Measurements from ENCODE around the gene LRMDA. TPM values are rescaled to one million over a fixed set of nuclear protein-coding genes. Genes with fewer than 3 reads are reported as not detected.

LRMDA gene
- total and polyA plus RNA-seq, 12 donors, result 30.7 to 132 (median 78.1) TPM

DNA sequence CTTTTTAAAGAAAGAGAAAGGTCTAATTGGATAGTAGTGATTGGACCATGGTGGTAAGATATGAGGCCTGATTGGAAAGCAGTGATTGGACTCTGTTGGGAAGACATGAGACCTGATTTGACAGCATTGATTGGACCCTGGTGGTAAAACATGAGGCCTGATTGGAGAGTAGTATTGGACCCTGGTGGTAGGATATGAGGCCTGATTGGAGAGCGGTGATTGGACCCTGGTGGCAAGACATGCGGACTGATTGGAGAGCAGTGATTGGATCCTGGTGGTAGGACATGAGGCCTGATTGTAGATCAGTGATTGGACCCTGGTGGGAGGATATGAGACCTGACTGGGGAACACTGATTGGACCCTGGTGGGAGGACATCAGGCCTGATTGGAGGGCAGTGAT lies 444.3 kb downstream of the LRMDA start:
- TF ChIP-seq, protein P1, sequence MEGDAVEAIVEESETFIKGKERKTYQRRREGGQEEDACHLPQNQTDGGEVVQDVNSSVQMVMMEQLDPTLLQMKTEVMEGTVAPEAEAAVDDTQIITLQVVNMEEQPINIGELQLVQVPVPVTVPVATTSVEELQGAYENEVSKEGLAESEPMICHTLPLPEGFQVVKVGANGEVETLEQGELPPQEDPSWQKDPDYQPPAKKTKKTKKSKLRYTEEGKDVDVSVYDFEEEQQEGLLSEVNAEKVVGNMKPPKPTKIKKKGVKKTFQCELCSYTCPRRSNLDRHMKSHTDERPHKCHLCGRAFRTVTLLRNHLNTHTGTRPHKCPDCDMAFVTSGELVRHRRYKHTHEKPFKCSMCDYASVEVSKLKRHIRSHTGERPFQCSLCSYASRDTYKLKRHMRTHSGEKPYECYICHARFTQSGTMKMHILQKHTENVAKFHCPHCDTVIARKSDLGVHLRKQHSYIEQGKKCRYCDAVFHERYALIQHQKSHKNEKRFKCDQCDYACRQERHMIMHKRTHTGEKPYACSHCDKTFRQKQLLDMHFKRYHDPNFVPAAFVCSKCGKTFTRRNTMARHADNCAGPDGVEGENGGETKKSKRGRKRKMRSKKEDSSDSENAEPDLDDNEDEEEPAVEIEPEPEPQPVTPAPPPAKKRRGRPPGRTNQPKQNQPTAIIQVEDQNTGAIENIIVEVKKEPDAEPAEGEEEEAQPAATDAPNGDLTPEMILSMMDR (IDR thresholded peaks at IDR 0.05), result no peak
- no peak for TF ChIP-seq POLR2A (IDR thresholded peaks at IDR 0.05)
- Histone ChIP-seq H3K27me3 (no peaks in the 10 kb centered on the region), H3K36me3 (replicated peaks in 1 of 2) (no peaks in the 10 kb centered on the region), H3K4me3 (no peak overlapping the region), H3K27ac (no peak overlapping the region), H3K9me3 (replicated peaks in 1 of 3) (no peaks in the 10 kb centered on the region), H3K4me1 (replicated peaks in 1 of 2) (peaks cover 0 to 3% of the 10 kb centered on the region in 2 donors)
- intact Hi-C loops (cut with DNase I), result no loop called here
- no peak for DNase-seq
- WGBS, 4 donors, result 94 to 98% (median 97%) methylated on average over 2 of the region's 2 CpGs

DNA sequence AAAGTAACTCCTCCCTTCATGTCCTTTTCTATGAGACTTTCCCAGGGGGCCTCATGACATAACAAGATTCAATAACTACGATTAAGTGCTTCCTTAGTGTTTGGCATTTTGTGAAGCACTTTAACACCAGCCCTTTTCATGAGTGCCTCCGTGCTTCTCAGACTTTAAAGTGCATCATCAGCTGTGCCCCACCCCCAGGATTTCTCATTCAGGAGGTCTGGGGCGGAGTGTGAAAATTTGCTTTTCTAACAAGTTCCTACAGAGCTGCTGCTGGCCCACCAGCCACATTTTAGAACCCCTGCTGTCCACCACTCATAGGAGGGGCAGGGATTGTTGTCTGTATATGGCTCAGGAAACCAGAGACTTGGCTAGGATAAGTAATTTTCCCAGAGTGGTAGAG lies 445.3 kb downstream of the LRMDA start:
- Histone ChIP-seq H3K36me3 (replicated peaks in 1 of 2) (no peaks in the 10 kb centered on the region), H3K4me3 (no peak overlapping the region), H3K4me1 (replicated peaks in 1 of 2) (peaks cover 0 to 3% of the 10 kb centered on the region in 2 donors), H3K27me3 (no peaks in the 10 kb centered on the region), H3K9me3 (replicated peaks in 1 of 3) (no peaks in the 10 kb centered on the region), H3K27ac (no peak overlapping the region)
- intact Hi-C loops (cut with DNase I), result no loop called here
- 85 to 95% (median 92%) methylated on average over 3 of the region's 3 CpGs for WGBS, 4 donors
- no peak for TF ChIP-seq POLR2A (IDR thresholded peaks at IDR 0.05)
- TF ChIP-seq, protein P1 (IDR thresholded peaks at IDR 0.05), result no peak
- no peak for DNase-seq

DNA sequence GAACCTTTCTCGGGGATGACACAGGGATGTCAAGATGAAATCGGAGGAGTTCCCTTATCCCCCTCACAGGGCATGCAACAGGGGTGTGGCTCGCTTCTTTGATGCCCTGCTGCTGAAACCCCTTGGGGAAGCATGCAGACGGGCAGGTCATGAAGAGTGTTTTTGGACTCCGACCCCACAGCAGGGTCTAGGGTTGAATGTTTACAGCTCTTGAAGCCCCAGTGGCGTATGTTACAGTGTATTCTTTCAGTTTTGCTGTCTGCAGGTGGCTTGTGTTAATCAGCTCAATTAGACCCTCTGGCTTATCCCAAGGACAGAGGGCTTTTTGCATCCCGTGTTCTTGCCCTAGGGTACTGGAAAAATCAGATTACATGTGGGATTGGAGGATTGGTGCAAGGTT lies 446.5 kb downstream of the LRMDA start:
- Histone ChIP-seq H3K9me3 (replicated peaks in 1 of 3) (no peaks in the 10 kb centered on the region), H3K27me3 (no peaks in the 10 kb centered on the region), H3K4me1 (replicated peaks in 1 of 2) (peaks cover 0 to 3% of the 10 kb centered on the region in 2 donors), H3K4me3 (no peak overlapping the region), H3K36me3 (replicated peaks in 1 of 2) (no peaks in the 10 kb centered on the region), H3K27ac (no peak overlapping the region)
- intact Hi-C loops (cut with DNase I), result no loop called here
- TF ChIP-seq POLR2A (IDR thresholded peaks at IDR 0.05), result no peak
- TF ChIP-seq, protein P1 (IDR thresholded peaks at IDR 0.05), result no peak
- DNase-seq, result no peak
- 92 to 97% (median 93%) methylated on average over 4 to 7 of the region's 7 CpGs for WGBS, 4 donors

DNA sequence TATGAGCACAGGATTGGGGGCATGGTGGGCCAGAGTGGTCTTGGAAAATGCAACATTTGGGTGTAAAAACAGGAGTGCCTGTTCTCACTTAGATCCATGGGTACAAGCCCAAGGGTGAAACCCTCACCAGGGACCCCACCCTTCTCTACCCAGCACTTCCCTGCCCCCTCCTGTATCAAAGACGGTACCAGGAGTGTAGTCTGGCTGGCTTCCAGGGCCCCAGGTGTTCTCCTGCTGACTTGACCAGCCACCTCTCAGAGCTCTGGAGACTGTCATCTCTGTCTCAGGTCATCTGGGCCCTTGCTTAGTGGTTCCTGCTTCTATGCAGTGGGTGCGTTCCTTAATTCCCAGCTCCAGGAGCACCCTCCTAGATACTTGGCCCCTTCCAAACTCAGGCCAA lies 447.2 kb downstream of the LRMDA start:
- Histone ChIP-seq H3K27ac (no peak overlapping the region), H3K9me3 (replicated peaks in 1 of 3) (no peaks in the 10 kb centered on the region), H3K36me3 (replicated peaks in 1 of 2) (no peaks in the 10 kb centered on the region), H3K4me1 (replicated peaks in 1 of 2) (peaks cover 0 to 3% of the 10 kb centered on the region in 2 donors), H3K27me3 (no peaks in the 10 kb centered on the region), H3K4me3 (no peak overlapping the region)
- no peak for TF ChIP-seq POLR2A (IDR thresholded peaks at IDR 0.05)
- TF ChIP-seq, protein P1 (IDR thresholded peaks at IDR 0.05), result no peak
- intact Hi-C loops (cut with DNase I), result no loop called here
- DNase-seq, result no peak
- WGBS, 4 donors, result 88 to 100% (median 91%) methylated on average over 1 to 2 of the region's 2 CpGs

Measured in adrenal gland (tissue), 12 donors.